ENCODE measurements around the gene TCEAL8.
A peak's percentile ranks its signal among the peaks of the same experiment; 100 is the strongest.
"Not testable (repeated sequence)": the region's sequence is repeated elsewhere in the genome, so short reads cannot be mapped to it uniquely, and the experiment has no call there.

The TCEAL8 gene

GRCh38 chrX:103254921-103255493 lies at the start of gene TCEAL8:
Gene TCEAL8, minus strand, starts transcription at chrX:103255155. Its CDS starts 1,176 bp downstream, at chrX:103253979.
- peak; percentile 91 for DNase-seq (ENCODE audit: low spot score)

GRCh38 chrX:103304705-103305104 lies 49.8 kb upstream of the TCEAL8 start:
- DNase-seq (ENCODE audit: low spot score) = no peak

GRCh38 chrX:103293118-103293517 lies 38.2 kb upstream of the TCEAL8 start:
- DNase-seq (ENCODE audit: low spot score) = no peak

- DNase-seq (ENCODE audit: low spot score) = no peak
Observed at GRCh38 chrX:103279624-103280023, 24.7 kb upstream of the TCEAL8 start.

GRCh38 chrX:103276581-103277002 lies 21.6 kb upstream of the TCEAL8 start, which contains the start of gene TCEAL5:
Gene TCEAL5, minus strand, starts transcription at chrX:103276750. Its CDS starts 2,187 bp downstream, at chrX:103274563.
- peak; percentile 34 for DNase-seq (ENCODE audit: low spot score)

GRCh38 chrX:103275947-103276567 lies 21.1 kb upstream of the TCEAL8 start:
- DNase-seq (ENCODE audit: low spot score) = no peak

- DNase-seq (ENCODE audit: low spot score) = no peak
Observed at GRCh38 chrX:103274284-103274683, 19.3 kb upstream of the TCEAL8 start.

GRCh38 chrX:103258275-103258674 lies 3.3 kb upstream of the TCEAL8 start:
- DNase-seq (ENCODE audit: low spot score) = no peak

GRCh38 chrX:103256651-103257050 lies 1.7 kb upstream of the TCEAL8 start:
- no peak for DNase-seq (ENCODE audit: low spot score)

- peak; percentile 35 for DNase-seq (ENCODE audit: low spot score)
Observed at GRCh38 chrX:103254171-103254824, 657 bp downstream of the TCEAL8 start.

GRCh38 chrX:103253608-103254007 lies 1.3 kb downstream of the TCEAL8 start:
- peak; percentile 5 for DNase-seq (ENCODE audit: low spot score)

GRCh38 chrX:103250977-103251376 lies 4.0 kb downstream of the TCEAL8 start:
- no peak for DNase-seq (ENCODE audit: low spot score)

- DNase-seq (ENCODE audit: low spot score) = no peak
Observed at GRCh38 chrX:103249805-103250204, 5.2 kb downstream of the TCEAL8 start.

GRCh38 chrX:103248553-103248952 lies 6.4 kb downstream of the TCEAL8 start:
- DNase-seq (ENCODE audit: low spot score) = peak; percentile 57

GRCh38 chrX:103240155-103240554 lies 14.8 kb downstream of the TCEAL8 start:
- DNase-seq (ENCODE audit: low spot score) = no peak

- DNase-seq (ENCODE audit: low spot score) = no peak
Observed at GRCh38 chrX:103236296-103236695, 18.7 kb downstream of the TCEAL8 start.

- DNase-seq (ENCODE audit: low spot score) = not testable (repeated sequence)
Observed at GRCh38 chrX:103235608-103236007, 19.3 kb downstream of the TCEAL8 start.

- DNase-seq (ENCODE audit: low spot score) = no peak
Observed at GRCh38 chrX:103234869-103235268, 20.1 kb downstream of the TCEAL8 start.

GRCh38 chrX:103233263-103233662 lies 21.7 kb downstream of the TCEAL8 start:
- DNase-seq (ENCODE audit: low spot score) = no peak

- not testable (repeated sequence) for DNase-seq (ENCODE audit: low spot score)
Observed at GRCh38 chrX:103225918-103226317, 29.0 kb downstream of the TCEAL8 start.

- DNase-seq (ENCODE audit: low spot score) = no peak
Observed at GRCh38 chrX:103220511-103221323, 34.2 kb downstream of the TCEAL8 start.

GRCh38 chrX:103215425-103215991 lies 39.4 kb downstream of the TCEAL8 start:
- no peak for DNase-seq (ENCODE audit: low spot score)
